Adrenal gland (tissue), 5 donors: ENCODE results near the gene OSTC.

Experiments used
- CTCF ChIP-seq, 6 experiments: fragments of 450-650 bp in 4 of 6; fragments of 200-600 bp in 2 of 6; sonication (generic) in 1 of 6; IDR thresholded peaks; 1 replicate in 5 of 6; 2 replicates in 1 of 6; pipeline versions ENCODE4 v1.5.1 to v1.8.0; 2016 to 2021; ENCODE audit warnings: antibody characterized with exemption in 6 of 6, mild to moderate bottlenecking in 2 of 6, moderate library complexity in 1 of 6
- POLR2A ChIP-seq, 2 donors: fragments of 450-650 bp; IDR thresholded peaks; one replicate each; pipeline ENCODE4 v1.6.1; 2017; ENCODE audit warnings: antibody characterized with exemption in 2 of 2, mild to moderate bottlenecking in 2 of 2, moderate library complexity in 1 of 2
- donor health status: DM: no; HTN: no; CAD: no.

- TF ChIP-seq CTCF (IDR thresholded peaks at IDR 0.05): no peak
- no peak for TF ChIP-seq POLR2A (IDR thresholded peaks at IDR 0.05)
Observed at GRCh38 chr4:108702960-108703359, 52.6 kb downstream of the OSTC start.
